ENCODE measurements around the gene MID2. TPM values are rescaled to one million over a fixed set of nuclear protein-coding genes. Genes with fewer than 3 reads are reported as not detected.

MID2 gene
- total and polyA plus RNA-seq, 3 donors from 2014 or later, result 6.5 to 15.2 (median 11.3) TPM

GRCh38 chrX:107827852-107828251 lies 2.2 kb downstream of the MID2 start:
- Histone ChIP-seq H3K27me3 (no peaks in the 10 kb centered on the region), H3K36me3 (ENCODE audit: low read depth, missing control alignments) (no peaks in the 10 kb centered on the region), H3K4me3 (no peak overlapping the region), H3K27ac (no peak overlapping the region), H3K4me1 (no peaks in the 10 kb centered on the region), H3K9me3 (no peaks in the 10 kb centered on the region)
- no peak for DNase-seq
- WGBS, 2 donors, result 49 to 62% methylated on average over 4 of the region's 4 CpGs
- intact Hi-C loops (cut with DNase I; ENCODE audit: low total_unique reads), result no loop called here
- no peak for TF ChIP-seq CTCF (IDR thresholded peaks at IDR 0.05)

- 89 to 100% methylated on average over 1 of the region's 1 CpG for WGBS, 2 donors
- no peaks in the 10 kb centered on the region for H3K4me1 ChIP-seq
- DNase-seq, result no peak
- H3K27ac ChIP-seq, result no peak overlapping the region
- no peak for TF ChIP-seq POLR2A (IDR thresholded peaks at IDR 0.05)
- TF ChIP-seq CTCF (IDR thresholded peaks at IDR 0.05), result no peak
- no peaks in the 10 kb centered on the region for H3K9me3 ChIP-seq
- no peaks in the 10 kb centered on the region for H3K36me3 ChIP-seq (ENCODE audit: low read depth, missing control alignments)
- intact Hi-C loops (cut with DNase I; ENCODE audit: low total_unique reads), result no loop called here
- no peaks in the 10 kb centered on the region for H3K27me3 ChIP-seq
- no peak overlapping the region for H3K4me3 ChIP-seq
Measured at GRCh38 chrX:107829878-107830277, 4.2 kb downstream of the MID2 start.

- no peak for TF ChIP-seq POLR2A (IDR thresholded peaks at IDR 0.05)
- intact Hi-C loops (cut with DNase I; ENCODE audit: low total_unique reads), result no loop called here
- Histone ChIP-seq H3K9me3 (no peaks in the 10 kb centered on the region), H3K4me3 (no peak overlapping the region), H3K4me1 (no peaks in the 10 kb centered on the region), H3K36me3 (ENCODE audit: low read depth, missing control alignments) (no peaks in the 10 kb centered on the region), H3K27ac (no peak overlapping the region), H3K27me3 (no peaks in the 10 kb centered on the region)
- no peak for DNase-seq
- WGBS, 2 donors, result 47 to 79% methylated on average over 6 to 7 of the region's 7 CpGs
Measured at GRCh38 chrX:107831071-107831730, 5.5 kb downstream of the MID2 start.

- intact Hi-C loops (cut with DNase I; ENCODE audit: low total_unique reads), result no loop called here
- TF ChIP-seq CTCF (IDR thresholded peaks at IDR 0.05) (no peak), POLR2A (IDR thresholded peaks at IDR 0.05) (no peak)
- 84 to 85% methylated on average over 3 of the region's 3 CpGs for WGBS, 2 donors
- no peak for DNase-seq
- Histone ChIP-seq H3K9me3 (no peaks in the 10 kb centered on the region), H3K4me1 (no peaks in the 10 kb centered on the region), H3K4me3 (no peak overlapping the region), H3K36me3 (ENCODE audit: low read depth, missing control alignments) (no peaks in the 10 kb centered on the region), H3K27me3 (no peaks in the 10 kb centered on the region), H3K27ac (no peak overlapping the region)
Measured at GRCh38 chrX:107834275-107835201, 8.9 kb downstream of the MID2 start.

- no peak for TF ChIP-seq CTCF (IDR thresholded peaks at IDR 0.05)
- TF ChIP-seq POLR2A (IDR thresholded peaks at IDR 0.05), result no peak
- DNase-seq, result no peak
- Histone ChIP-seq H3K36me3 (ENCODE audit: low read depth, missing control alignments) (no peaks in the 10 kb centered on the region), H3K4me3 (no peak overlapping the region), H3K4me1 (no peaks in the 10 kb centered on the region), H3K27ac (no peak overlapping the region), H3K27me3 (no peaks in the 10 kb centered on the region), H3K9me3 (no peaks in the 10 kb centered on the region)
- WGBS, 2 donors, result 76 to 89% methylated on average over 2 of the region's 2 CpGs
- intact Hi-C loops (cut with DNase I; ENCODE audit: low total_unique reads), result no loop called here
Measured at GRCh38 chrX:107836958-107837357, 11.3 kb downstream of the MID2 start.

Data from testis (tissue), 3 donors.